HCT116 (cell line): Measurements from ENCODE around the gene CCDC86. TPM values are rescaled to one million over a fixed set of nuclear protein-coding genes. Genes with fewer than 3 reads are reported as not detected.

Experiments
- ATAC-seq: fragments of 200-7000 bp; cut with Tn5 transposase; 2 replicates; pipeline ENCODE4 v1.9.1; 2020; ENCODE audit warnings: mild to moderate bottlenecking, moderate library complexity
- BruUV-seq: library from RNA; stranded (reverse); fragments of 400-500 nt; replicated peaks from 2 replicates; lab custom pipeline; 2021; lab: Mats Ljungman, UMichigan
- CTCF ChIA-PET: fragments of 300-600 bp; sonication (Branson Sonifier 250); formaldehyde crosslinking; loops from one replicate; lab custom pipeline; 2021; ENCODE audit warnings: antibody characterized with exemption; lab: Charles Lee
- POLR2A ChIA-PET: fragments of 300-600, 350-600 bp; sonication (Branson Sonifier 250); formaldehyde crosslinking; loops from one replicate; lab custom pipeline; 2021; ENCODE audit warnings: antibody characterized with exemption; lab: Charles Lee
- RAD21 ChIA-PET, 2 experiments: fragments of 300-600 bp; sonication (Branson Sonifier 250); formaldehyde crosslinking; loops; one replicate each; lab custom pipeline; 2023; ENCODE audit warnings: low total read pairs in 2 of 2; ENCODE audit not compliant: uncharacterized antibody in 2 of 2, unreplicated experiment in 2 of 2, low non-redundant PET in 1 of 2; lab: Charles Lee
- DNase-seq: peaks from one replicate; pipeline ENCODE4 v3.0.0-alpha.2; 2010; ENCODE audit warnings: low read depth, low spot score
- H2AFZ ChIP-seq: fragments of 200-600 bp; shearing (Covaris generic), sonication (generic); 2 replicates; pipeline ENCODE4 v1.6.1; 2017; ENCODE audit warnings: low read depth, mixed run types, mixed read lengths, antibody characterized with exemption, low read length; ENCODE audit not compliant: poor library complexity, severe bottlenecking
- H3K27ac ChIP-seq: 2 replicates; pipeline ENCODE4 v1.5.1; 2012; ENCODE audit warnings: low read depth, low read length
- H3K27me3 ChIP-seq: fragments of 200-600 bp; sonication (generic); 2 replicates; pipeline ENCODE4 v1.6.1; 2016; ENCODE audit warnings: mixed run types, low read length, mixed read lengths; ENCODE audit not compliant: insufficient read depth
- H3K36me3 ChIP-seq, 2 experiments: fragments of 200-500 bp in 1 of 2; fragments of 200-600 bp in 1 of 2; sonication (Bioruptor generic) in 1 of 2; sonication (generic) in 1 of 2; 2 replicates each; pipeline versions ENCODE4 v1.5.1 to v1.6.1; 2014 to 2016; ENCODE audit warnings: low read length in 2 of 2, inconsistent platforms in 1 of 2, mixed read lengths in 1 of 2, mixed run types in 1 of 2; ENCODE audit not compliant: insufficient read depth in 2 of 2, control insufficient read depth in 1 of 2
- H3K4me1 ChIP-seq, 2 experiments: fragments of 200-600 bp in 1 of 2; sonication (generic) in 1 of 2; 2 replicates each; pipeline versions ENCODE4 v1.5.1 to v1.6.1; 2012 to 2017; ENCODE audit warnings: low read length in 2 of 2, inconsistent platforms in 1 of 2, mild to moderate bottlenecking in 1 of 2, mixed read lengths in 1 of 2, mixed run types in 1 of 2, moderate library complexity in 1 of 2; ENCODE audit not compliant: insufficient read depth in 2 of 2, control insufficient read depth in 1 of 2
- H3K4me2 ChIP-seq: fragments of 200-600 bp; sonication (generic); 2 replicates; pipeline ENCODE4 v1.6.1; 2017; ENCODE audit warnings: mixed run types, low read length, mixed read lengths
- H3K4me3 ChIP-seq, 2 experiments: fragments of 200-600 bp in 1 of 2; sonication (generic) in 1 of 2; replicated peaks in 1 of 2; 2 replicates each; pipeline ENCODE4 v1.5.1; 2011 to 2016; ENCODE audit warnings: low read length in 2 of 2, control low read depth in 1 of 2, low read depth in 1 of 2, mild to moderate bottlenecking in 1 of 2, mixed read lengths in 1 of 2, mixed run types in 1 of 2
- H3K79me2 ChIP-seq: fragments of 200-600 bp; sonication (generic); 2 replicates; pipeline ENCODE4 v1.6.1; 2017; ENCODE audit warnings: mild to moderate bottlenecking, mixed run types, low read length, moderate library complexity, mixed read lengths; ENCODE audit not compliant: insufficient read depth
- H3K9ac ChIP-seq: fragments of 200-600 bp; sonication (generic); 2 replicates; pipeline ENCODE4 v1.6.1; 2016; ENCODE audit warnings: low read length, mixed read lengths
- H3K9me2 ChIP-seq: fragments of 200-600 bp; sonication (generic), shearing (Covaris generic); 2 replicates; pipeline ENCODE4 v1.6.1; 2017; ENCODE audit warnings: mixed run types, mild to moderate bottlenecking, moderate library complexity; ENCODE audit not compliant: insufficient read depth
- H3K9me3 ChIP-seq, 2 experiments: fragments of 200-500 bp in 1 of 2; fragments of 200-600 bp in 1 of 2; sonication (Bioruptor generic) in 1 of 2; sonication (generic) in 1 of 2; 2 replicates each; pipeline ENCODE4 v1.6.1; 2014 to 2017; ENCODE audit warnings: low read length in 2 of 2, mixed read lengths in 2 of 2, inconsistent platforms in 1 of 2, low read depth in 1 of 2, mild to moderate bottlenecking in 1 of 2, mixed run types in 1 of 2, moderate library complexity in 1 of 2; ENCODE audit not compliant: control insufficient read depth in 1 of 2, insufficient read depth in 1 of 2
- H4K20me1 ChIP-seq: fragments of 200-600 bp; sonication (generic), shearing (Covaris generic); 2 replicates; pipeline ENCODE4 v1.6.1; 2017; ENCODE audit warnings: mixed run types, mild to moderate bottlenecking, moderate library complexity; ENCODE audit not compliant: insufficient read depth
- ATF3 ChIP-seq: IDR thresholded peaks from 2 replicates; pipeline ENCODE4 v1.6.1; 2012
- CBX3 ChIP-seq: IDR thresholded peaks from 2 replicates; pipeline ENCODE4 v1.6.1; 2012; ENCODE audit warnings: low read depth
- CEBPB ChIP-seq: IDR thresholded peaks from 2 replicates; pipeline ENCODE4 v1.6.1; 2012; ENCODE audit warnings: low read depth
- ELF1 ChIP-seq: IDR thresholded peaks from 2 replicates; pipeline ENCODE4 v1.6.1; 2012; ENCODE audit warnings: low read depth, borderline replicate concordance
- EZH2 ChIP-seq: fragments of 200-600 bp; sonication (generic); IDR thresholded peaks from 2 replicates; pipeline ENCODE4 v1.6.1; 2017; ENCODE audit warnings: antibody characterized with exemption, mixed run types
- EZH2phosphoT487 ChIP-seq: fragments of 200-600 bp; IDR thresholded peaks from 2 replicates; pipeline ENCODE4 v1.6.1; 2018; ENCODE audit warnings: antibody characterized with exemption, borderline replicate concordance
- FOSL1 ChIP-seq: IDR thresholded peaks from 2 replicates; pipeline ENCODE4 v1.6.1; 2012; ENCODE audit warnings: low read depth
- POLR2AphosphoS5 ChIP-seq: IDR thresholded peaks from 2 replicates; pipeline ENCODE4 v1.6.1; 2011; ENCODE audit warnings: mild to moderate bottlenecking, low read depth, low read length, moderate library complexity
- RAD21 ChIP-seq: IDR thresholded peaks from 2 replicates; pipeline ENCODE4 v1.6.1; 2012; ENCODE audit warnings: low read depth, mild to moderate bottlenecking
- SIN3A ChIP-seq: IDR thresholded peaks from 2 replicates; pipeline ENCODE4 v1.6.1; 2012; ENCODE audit warnings: low read depth
- SP1 ChIP-seq: IDR thresholded peaks from 2 replicates; pipeline ENCODE4 v1.6.1; 2012; ENCODE audit warnings: low read depth
- SRF ChIP-seq: IDR thresholded peaks from 2 replicates; pipeline ENCODE4 v1.6.1; 2012; ENCODE audit warnings: low read depth
- TCF7L2 ChIP-seq: IDR thresholded peaks from 2 replicates; pipeline ENCODE4 v1.7.0; 2011; ENCODE audit warnings: borderline replicate concordance, inconsistent platforms; ENCODE audit not compliant: insufficient read depth, insufficient read length; ENCODE audit errors: extremely low read depth
- YY1 ChIP-seq: IDR thresholded peaks from 2 replicates; pipeline ENCODE4 v1.6.1; 2011; ENCODE audit warnings: low read length, low read depth, moderate library complexity, mild to moderate bottlenecking; ENCODE audit not compliant: insufficient replicate concordance; ENCODE audit errors: extremely low read depth
- intact Hi-C: fragments of 100-400 bp; cut with micrococcal nuclease; formaldehyde crosslinking; loops from 2 replicates; pipeline ENCODE4 v1.10.0; 2022
- total RNA-seq: library from RNA; stranded (reverse); gene quantifications from one replicate; pipeline ENCODE4 v1.2.1, GENCODE V29; 2021; ENCODE audit not compliant: unreplicated experiment
- TF ChIP-seq, protein P1 (sequence below): IDR thresholded peaks from 2 replicates; pipeline ENCODE4 v1.6.1; 2011; ENCODE audit warnings: mild to moderate bottlenecking, low read length, moderate library complexity; ENCODE audit not compliant: insufficient replicate concordance; ENCODE audit errors: extremely low read depth
- TF ChIP-seq, protein P2 (sequence below): IDR thresholded peaks from 2 replicates; pipeline ENCODE4 v1.6.1; 2012

Gene CCDC86
- total RNA-seq, 1 experiment from 2014 or later: 69.6 TPM

DNA sequence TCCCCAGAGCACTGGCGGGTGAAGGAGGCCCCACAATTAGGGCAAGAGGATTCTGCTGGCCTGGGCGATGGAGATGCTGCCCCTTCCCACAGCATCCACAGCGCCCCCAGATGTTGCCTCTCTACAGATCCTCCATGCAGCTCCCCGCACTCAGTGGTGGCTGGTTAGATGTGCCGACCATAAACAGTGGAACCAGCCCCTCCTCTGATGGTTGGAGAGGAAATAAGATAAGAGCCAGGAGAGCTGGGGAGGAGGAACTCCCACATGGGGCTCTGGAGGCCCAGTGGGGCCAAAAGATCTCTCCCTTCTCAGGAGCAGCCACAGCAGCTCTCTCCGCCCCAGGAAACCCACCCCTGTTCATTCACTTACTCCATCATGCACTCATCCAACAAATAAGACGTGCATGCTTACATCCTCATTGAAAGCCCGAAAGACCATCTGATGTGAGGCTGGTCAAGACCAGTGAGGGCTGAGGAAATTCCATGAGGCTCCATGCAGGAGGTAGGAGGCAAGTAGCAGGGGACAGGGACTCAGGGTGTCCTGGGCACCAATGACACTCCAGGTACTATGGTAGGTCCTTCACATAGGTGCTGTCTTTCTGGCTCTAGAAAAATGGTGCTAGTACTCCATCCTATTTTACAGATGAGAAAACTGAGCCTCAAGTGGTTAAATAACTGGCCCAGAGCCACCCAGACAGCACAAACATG is 12.4 kb downstream of the CCDC86 start:
- no peaks in the 10 kb centered on the region for H3K4me1 ChIP-seq
- H3K27me3 ChIP-seq: no peaks in the 10 kb centered on the region
- CTCF ChIA-PET: no interaction called here
- no peaks in the 10 kb centered on the region for H3K9me2 ChIP-seq
- no peak overlapping the region for H3K9ac ChIP-seq
- BruUV-seq: no TSS peak
- ATAC-seq (no peak), DNase-seq (no peak)
- peaks cover 10 to 25% of the 10 kb centered on the region in 2 experiments; a peak in 2 of 4 replicates for H3K36me3 ChIP-seq
- no peak overlapping the region for H3K4me2 ChIP-seq
- no peak overlapping the region for H2AFZ ChIP-seq
- TF ChIP-seq TCF7L2 (no peak), ELF1 (no peak), FOSL1 (no peak), ATF3 (no peak), SRF (no peak), RAD21 (no peak), EZH2phosphoT487 (no peak)
- intact Hi-C loops: no loop called here
- no peak overlapping the region for H3K27ac ChIP-seq
- no peaks in the 10 kb centered on the region for H4K20me1 ChIP-seq
- RAD21 ChIA-PET: no interaction called here
- POLR2A ChIA-PET: no interaction called here
- H3K9me3 ChIP-seq: no peaks in the 10 kb centered on the region
- no peaks in the 10 kb centered on the region for H3K79me2 ChIP-seq
- no peak overlapping the region for H3K4me3 ChIP-seq

GRCh38 chr11:60854847-60855725 is 13.2 kb downstream of the CCDC86 start:
- ATAC-seq (no peak), DNase-seq (no peak)
- H3K4me2 ChIP-seq: no peak overlapping the region
- H4K20me1 ChIP-seq: no peaks in the 10 kb centered on the region
- no peak overlapping the region for H3K27ac ChIP-seq
- no peak overlapping the region for H3K4me3 ChIP-seq
- no peak overlapping the region for H2AFZ ChIP-seq
- RAD21 ChIA-PET: no interaction called here
- CTCF ChIA-PET: interaction anchor here (1.0 kb wide), 1 partner anchor 24 kb away, joined by 4 read pairs; no protein-coding TSS in a partner anchor
- H3K4me1 ChIP-seq: no peaks in the 10 kb centered on the region
- POLR2A ChIA-PET: no interaction called here
- no peak overlapping the region for H3K9ac ChIP-seq
- no peaks in the 10 kb centered on the region for H3K9me3 ChIP-seq
- H3K27me3 ChIP-seq: no peaks in the 10 kb centered on the region
- intact Hi-C loops: no loop called here
- no peaks in the 10 kb centered on the region for H3K79me2 ChIP-seq
- no peaks in the 10 kb centered on the region for H3K9me2 ChIP-seq
- BruUV-seq: no TSS peak
- H3K36me3 ChIP-seq: peaks cover 10 to 17% of the 10 kb centered on the region in 2 experiments; a peak in 2 of 4 replicates
- TF ChIP-seq SP1 (no peak), SIN3A (no peak), YY1 (no peak), POLR2AphosphoS5 (no peak), FOSL1 (no peak), CEBPB (no peak), EZH2 (no peak), CBX3 (no peak), EZH2phosphoT487 (no peak), ATF3 (no peak)
- TF ChIP-seq, protein P1, sequence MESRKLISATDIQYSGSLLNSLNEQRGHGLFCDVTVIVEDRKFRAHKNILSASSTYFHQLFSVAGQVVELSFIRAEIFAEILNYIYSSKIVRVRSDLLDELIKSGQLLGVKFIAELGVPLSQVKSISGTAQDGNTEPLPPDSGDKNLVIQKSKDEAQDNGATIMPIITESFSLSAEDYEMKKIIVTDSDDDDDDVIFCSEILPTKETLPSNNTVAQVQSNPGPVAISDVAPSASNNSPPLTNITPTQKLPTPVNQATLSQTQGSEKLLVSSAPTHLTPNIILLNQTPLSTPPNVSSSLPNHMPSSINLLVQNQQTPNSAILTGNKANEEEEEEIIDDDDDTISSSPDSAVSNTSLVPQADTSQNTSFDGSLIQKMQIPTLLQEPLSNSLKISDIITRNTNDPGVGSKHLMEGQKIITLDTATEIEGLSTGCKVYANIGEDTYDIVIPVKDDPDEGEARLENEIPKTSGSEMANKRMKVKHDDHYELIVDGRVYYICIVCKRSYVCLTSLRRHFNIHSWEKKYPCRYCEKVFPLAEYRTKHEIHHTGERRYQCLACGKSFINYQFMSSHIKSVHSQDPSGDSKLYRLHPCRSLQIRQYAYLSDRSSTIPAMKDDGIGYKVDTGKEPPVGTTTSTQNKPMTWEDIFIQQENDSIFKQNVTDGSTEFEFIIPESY: no peak
- TF ChIP-seq, protein P2, sequence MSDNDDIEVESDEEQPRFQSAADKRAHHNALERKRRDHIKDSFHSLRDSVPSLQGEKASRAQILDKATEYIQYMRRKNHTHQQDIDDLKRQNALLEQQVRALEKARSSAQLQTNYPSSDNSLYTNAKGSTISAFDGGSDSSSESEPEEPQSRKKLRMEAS: no peak
